ENCODE results near the gene MFSD12.

The MFSD12 gene

DNA sequence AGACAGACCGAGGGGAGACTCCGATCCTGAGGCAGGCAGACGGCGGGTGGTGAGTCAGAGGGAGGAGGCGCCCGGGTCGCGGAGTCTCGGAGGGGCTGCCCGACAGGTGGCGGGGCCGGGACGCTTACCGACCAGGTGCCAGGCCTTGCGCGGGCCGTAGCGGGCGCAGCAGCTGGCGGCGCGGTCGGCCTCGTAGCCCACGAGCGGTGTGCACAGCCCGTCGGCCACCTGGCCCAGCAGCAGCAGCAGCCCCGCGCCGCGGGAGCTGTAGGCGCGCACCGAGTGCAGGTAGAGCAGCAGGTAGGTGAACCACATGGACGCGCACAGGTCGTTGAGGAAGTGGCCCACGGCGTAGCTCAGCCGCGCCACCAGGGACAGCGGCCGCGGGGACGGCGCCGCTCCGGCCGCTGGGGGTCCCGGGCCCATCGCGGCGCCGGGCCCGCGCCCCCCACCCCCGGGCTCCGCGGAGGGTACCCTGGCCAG lies 367 bp downstream of the MFSD12 start:
- H3K9me3 ChIP-seq (ENCODE audit: insufficient read depth, low read depth, low read length), result no peaks in the 10 kb centered on the region
- H3K4me1 ChIP-seq (ENCODE audit: insufficient read depth, low read length, poor library complexity, severe bottlenecking), result peaks cover 29% of the 10 kb centered on the region
- TF ChIP-seq, protein P1, sequence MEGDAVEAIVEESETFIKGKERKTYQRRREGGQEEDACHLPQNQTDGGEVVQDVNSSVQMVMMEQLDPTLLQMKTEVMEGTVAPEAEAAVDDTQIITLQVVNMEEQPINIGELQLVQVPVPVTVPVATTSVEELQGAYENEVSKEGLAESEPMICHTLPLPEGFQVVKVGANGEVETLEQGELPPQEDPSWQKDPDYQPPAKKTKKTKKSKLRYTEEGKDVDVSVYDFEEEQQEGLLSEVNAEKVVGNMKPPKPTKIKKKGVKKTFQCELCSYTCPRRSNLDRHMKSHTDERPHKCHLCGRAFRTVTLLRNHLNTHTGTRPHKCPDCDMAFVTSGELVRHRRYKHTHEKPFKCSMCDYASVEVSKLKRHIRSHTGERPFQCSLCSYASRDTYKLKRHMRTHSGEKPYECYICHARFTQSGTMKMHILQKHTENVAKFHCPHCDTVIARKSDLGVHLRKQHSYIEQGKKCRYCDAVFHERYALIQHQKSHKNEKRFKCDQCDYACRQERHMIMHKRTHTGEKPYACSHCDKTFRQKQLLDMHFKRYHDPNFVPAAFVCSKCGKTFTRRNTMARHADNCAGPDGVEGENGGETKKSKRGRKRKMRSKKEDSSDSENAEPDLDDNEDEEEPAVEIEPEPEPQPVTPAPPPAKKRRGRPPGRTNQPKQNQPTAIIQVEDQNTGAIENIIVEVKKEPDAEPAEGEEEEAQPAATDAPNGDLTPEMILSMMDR (conservative IDR thresholded peaks at IDR 0.05; ENCODE audit: low read length), result no peak
- no peak for TF ChIP-seq EZH2phosphoT487 (IDR thresholded peaks at IDR 0.05; ENCODE audit: borderline replicate concordance)
- peaks cover 32% of the 10 kb centered on the region; the same call in 1 of the 2 replicates for H3K79me2 ChIP-seq (ENCODE audit: insufficient read depth, low read length)
- H2AFZ ChIP-seq (ENCODE audit: low read length), result peak overlapping the region; percentile 45; the same call in 1 of the 2 replicates
- peak overlapping the region; percentile 80 for H3K4me2 ChIP-seq (ENCODE audit: low read depth, low read length, poor library complexity, severe bottlenecking)
- H3K9ac ChIP-seq (ENCODE audit: low read depth, low read length, poor library complexity, severe bottlenecking), result peak overlapping the region; percentile 67
- peak overlapping the region; percentile 83 for H3K4me3 ChIP-seq (ENCODE audit: low read length, poor library complexity, severe bottlenecking)
- no peaks in the 10 kb centered on the region for H3K27me3 ChIP-seq (ENCODE audit: insufficient read depth, low read length, poor library complexity, severe bottlenecking)
- H3K36me3 ChIP-seq (ENCODE audit: insufficient read depth, low read length), result no peaks in the 10 kb centered on the region
- H4K20me1 ChIP-seq (ENCODE audit: insufficient read depth, low read length, poor library complexity, severe bottlenecking), result peaks cover 10% of the 10 kb centered on the region
- H3F3A ChIP-seq (ENCODE audit: low read depth), result no peaks in the 10 kb centered on the region
- no peaks in the 10 kb centered on the region for H3K9me2 ChIP-seq (replicated peaks; ENCODE audit: low read depth, low read length)

- Histone ChIP-seq H3K36me3 (ENCODE audit: insufficient read depth, low read length) (no peaks in the 10 kb centered on the region), H3K27me3 (ENCODE audit: insufficient read depth, low read length, poor library complexity, severe bottlenecking) (no peaks in the 10 kb centered on the region), H4K20me1 (ENCODE audit: insufficient read depth, low read length, poor library complexity, severe bottlenecking) (peaks cover 10% of the 10 kb centered on the region), H2AFZ (ENCODE audit: low read length) (no peak overlapping the region), H3K79me2 (ENCODE audit: insufficient read depth, low read length) (peaks cover 32% of the 10 kb centered on the region; the same call in 1 of the 2 replicates), H3F3A (ENCODE audit: low read depth) (no peaks in the 10 kb centered on the region), H3K9me2 (replicated peaks; ENCODE audit: low read depth, low read length) (no peaks in the 10 kb centered on the region), H3K4me3 (ENCODE audit: low read length, poor library complexity, severe bottlenecking) (peak overlapping the region; percentile 83), H3K9ac (ENCODE audit: low read depth, low read length, poor library complexity, severe bottlenecking) (peak overlapping the region; percentile 67), H3K4me2 (ENCODE audit: low read depth, low read length, poor library complexity, severe bottlenecking) (peak overlapping the region; percentile 80), H3K9me3 (ENCODE audit: insufficient read depth, low read depth, low read length) (no peaks in the 10 kb centered on the region), H3K4me1 (ENCODE audit: insufficient read depth, low read length, poor library complexity, severe bottlenecking) (peaks cover 29% of the 10 kb centered on the region)
- no peak for TF ChIP-seq EZH2phosphoT487 (IDR thresholded peaks at IDR 0.05; ENCODE audit: borderline replicate concordance)
- TF ChIP-seq, protein P1 (conservative IDR thresholded peaks at IDR 0.05; ENCODE audit: low read length), result no peak
Measured at GRCh38 chr19:3556423-3556977, 886 bp downstream of the MFSD12 start.

DNA sequence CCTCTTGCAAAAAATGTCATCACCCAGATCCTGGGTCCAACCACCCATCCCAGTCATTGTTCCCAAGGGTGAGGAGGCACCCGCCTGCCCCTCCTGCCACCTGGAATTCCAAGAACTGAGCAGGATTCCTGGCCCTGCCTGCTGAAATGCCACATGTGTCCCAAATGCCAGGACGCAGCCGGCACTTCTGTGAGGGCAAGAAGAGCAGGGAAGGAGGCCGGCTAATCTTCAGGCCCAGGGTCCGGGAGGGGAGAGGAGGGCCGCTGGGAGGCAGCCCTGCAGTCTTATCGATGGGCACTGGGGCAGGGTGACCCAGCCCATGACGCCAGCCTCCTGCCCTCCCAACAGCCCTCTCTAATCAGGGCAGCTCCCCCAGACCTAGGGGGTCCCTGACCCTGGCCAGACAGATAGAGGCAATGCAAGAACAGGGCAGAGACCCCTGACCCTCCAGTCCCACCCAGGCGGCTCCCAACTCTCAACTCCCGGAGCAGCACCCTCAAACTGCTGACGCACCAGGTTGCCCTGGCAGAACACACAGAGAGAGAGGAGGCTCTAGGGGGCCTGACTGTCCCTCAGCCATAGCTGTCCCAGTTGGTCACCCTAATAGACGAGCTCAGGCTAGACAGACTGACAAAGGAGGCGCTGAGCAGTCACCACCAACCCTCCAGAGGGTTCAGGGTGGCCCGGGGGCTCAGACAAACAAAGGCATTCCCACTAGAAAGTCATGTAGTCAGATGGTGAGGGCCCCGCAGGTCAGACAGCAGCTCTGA lies 1.5 kb downstream of the MFSD12 start:
- Histone ChIP-seq H3K4me3 (ENCODE audit: low read length, poor library complexity, severe bottlenecking) (peak overlapping the region; percentile 83), H3K9ac (ENCODE audit: low read depth, low read length, poor library complexity, severe bottlenecking) (peak overlapping the region; percentile 67), H3K79me2 (ENCODE audit: insufficient read depth, low read length) (peaks cover 32% of the 10 kb centered on the region; the same call in 1 of the 2 replicates), H3K4me1 (ENCODE audit: insufficient read depth, low read length, poor library complexity, severe bottlenecking) (peaks cover 29% of the 10 kb centered on the region), H3K27me3 (ENCODE audit: insufficient read depth, low read length, poor library complexity, severe bottlenecking) (no peaks in the 10 kb centered on the region), H3F3A (ENCODE audit: low read depth) (no peaks in the 10 kb centered on the region), H4K20me1 (ENCODE audit: insufficient read depth, low read length, poor library complexity, severe bottlenecking) (peaks cover 10% of the 10 kb centered on the region), H3K9me3 (ENCODE audit: insufficient read depth, low read depth, low read length) (no peaks in the 10 kb centered on the region), H3K9me2 (replicated peaks; ENCODE audit: low read depth, low read length) (no peaks in the 10 kb centered on the region), H3K36me3 (ENCODE audit: insufficient read depth, low read length) (no peaks in the 10 kb centered on the region), H2AFZ (ENCODE audit: low read length) (no peak overlapping the region), H3K4me2 (ENCODE audit: low read depth, low read length, poor library complexity, severe bottlenecking) (peak overlapping the region; percentile 80)
- TF ChIP-seq EZH2phosphoT487 (IDR thresholded peaks at IDR 0.05; ENCODE audit: borderline replicate concordance), result no peak
- TF ChIP-seq, protein P1 (conservative IDR thresholded peaks at IDR 0.05; ENCODE audit: low read length), result no peak

All from Loucy (cell line).